ENCODE data around the gene GXYLT2.
A peak's percentile ranks its signal among the peaks of the same experiment; 100 is the strongest.

GXYLT2 gene

GRCh38 chr3:73009750-73010149 is 121.9 kb downstream of the GXYLT2 start:
- DNase-seq, result no peak

GRCh38 chr3:73010158-73010557 is 122.3 kb downstream of the GXYLT2 start:
- DNase-seq, result peak in 1 of 56 donors; percentile 5

GRCh38 chr3:73018298-73018697 is 130.5 kb downstream of the GXYLT2 start:
- no peak for DNase-seq

- no peak for DNase-seq
These were observed 131.1 kb downstream of the GXYLT2 start for GRCh38 chr3:73018790-73019441.

- DNase-seq, result no peak
These were observed 133.5 kb downstream of the GXYLT2 start for GRCh38 chr3:73021301-73021835.

- no peak for DNase-seq
These were observed 137.0 kb downstream of the GXYLT2 start for GRCh38 chr3:73024836-73025235.

GRCh38 chr3:73026111-73026759 is 138.4 kb downstream of the GXYLT2 start:
- DNase-seq, result no peak

Measured in nucleus accumbens (tissue), 56 donors.